ENCODE data around the gene UGT1A3.

- TF ChIP-seq POLR2AphosphoS5 (IDR thresholded peaks at IDR 0.05; ENCODE audit: low read depth, low read length) (no peak), SIN3A (IDR thresholded peaks at IDR 0.05; ENCODE audit: borderline replicate concordance, insufficient read depth, low read length) (no peak), REST (IDR thresholded peaks at IDR 0.05; ENCODE audit: insufficient read depth in 1 of 2, low read depth in 2 of 2, low read length in 2 of 2) (no peak)
Measured at GRCh38 chr2:233743464-233744259, 14.8 kb downstream of the UGT1A3 start.
